ENCODE results near the gene MRPL14. TPM values are rescaled to one million over a fixed set of nuclear protein-coding genes. Genes with fewer than 3 reads are reported as not detected.

The MRPL14 gene
- total RNA-seq, 4 donors from 2014 or later: 41.7 to 60.3 (median 53.6) TPM

- Histone ChIP-seq H3K27me3 (no peaks in the 10 kb centered on the region), H3K4me1 (peaks cover 6 to 36% (median 18%) of the 10 kb centered on the region in 3 donors), H3K9me3 (no peaks in the 10 kb centered on the region), H3K27ac (no peak overlapping the region), H3K4me3 (no peak overlapping the region), H3K36me3 (peaks cover 9 to 64% (median 18%) of the 10 kb centered on the region in 3 donors)
- WGBS, 2 donors: 79 to 83% methylated on average over 8 of the region's 10 CpGs
- intact Hi-C loops (cut with DNase I): no loop called here
- TF ChIP-seq POLR2A (IDR thresholded peaks at IDR 0.05) (no peak), CTCF (IDR thresholded peaks at IDR 0.05) (no peak)
- no peak for DNase-seq
These were observed 8.0 kb upstream of the MRPL14 start for GRCh38 chr6:44135173-44135758.

- no peak for TF ChIP-seq CTCF (IDR thresholded peaks at IDR 0.05)
- TF ChIP-seq POLR2A (IDR thresholded peaks at IDR 0.05): no peak
- Histone ChIP-seq H3K4me3 (no peak overlapping the region), H3K27me3 (no peaks in the 10 kb centered on the region), H3K36me3 (peaks cover 4 to 52% (median 7%) of the 10 kb centered on the region in 3 donors), H3K9me3 (no peaks in the 10 kb centered on the region), H3K4me1 (peaks cover 6 to 40% (median 18%) of the 10 kb centered on the region in 3 donors), H3K27ac (peak overlapping the region in 2 of 4 donors; percentile 67 to 71)
- intact Hi-C loops (cut with DNase I): no loop called here
- WGBS, 2 donors: 77 to 86% methylated on average over 12 of the region's 12 CpGs
- no peak for DNase-seq
These were observed 6.9 kb upstream of the MRPL14 start for GRCh38 chr6:44133981-44134711.

GRCh38 chr6:44133003-44133931 lies 6.0 kb upstream of the MRPL14 start:
- Histone ChIP-seq H3K4me1 (peaks cover 10 to 49% (median 24%) of the 10 kb centered on the region in 3 donors), H3K4me3 (peak overlapping the region in 2 of 4 donors; percentile 22 to 31), H3K9me3 (no peaks in the 10 kb centered on the region), H3K36me3 (peaks cover 4 to 44% (median 7%) of the 10 kb centered on the region in 3 donors), H3K27me3 (no peaks in the 10 kb centered on the region), H3K27ac (peak overlapping the region; percentile 40 to 71 (median 63))
- no peak for TF ChIP-seq CTCF (IDR thresholded peaks at IDR 0.05)
- TF ChIP-seq POLR2A (IDR thresholded peaks at IDR 0.05): no peak
- DNase-seq: no peak
- 33 to 50% methylated on average over 7 of the region's 9 CpGs for WGBS, 2 donors
- intact Hi-C loops (cut with DNase I): no loop called here

- Histone ChIP-seq H3K4me3 (no peak overlapping the region), H3K36me3 (peaks cover 4 to 36% (median 7%) of the 10 kb centered on the region in 3 donors), H3K9me3 (no peaks in the 10 kb centered on the region), H3K27me3 (no peaks in the 10 kb centered on the region), H3K4me1 (peaks cover 11 to 51% (median 24%) of the 10 kb centered on the region in 3 donors), H3K27ac (peak overlapping the region; percentile 40 to 71 (median 63))
- no peak for TF ChIP-seq CTCF (IDR thresholded peaks at IDR 0.05)
- no peak for TF ChIP-seq POLR2A (IDR thresholded peaks at IDR 0.05)
- WGBS, 2 donors: 45 to 48% methylated on average over 4 of the region's 4 CpGs
- intact Hi-C loops (cut with DNase I): no loop called here
- DNase-seq: no peak
These were observed 5.2 kb upstream of the MRPL14 start for GRCh38 chr6:44132476-44132875.

Measured in esophagus squamous epithelium (tissue), 5 donors.